HS-5 (cell line): ENCODE measurements around the gene KRTAP10-8.
"Not testable (repeated sequence)": the region's sequence is repeated elsewhere in the genome, so short reads cannot be mapped to it uniquely, and the experiment has no call there.

ENCODE experiments used
- DNase-seq: peaks from one replicate; pipeline ENCODE4 v3.0.0-alpha.2; 2012; ENCODE audit warnings: low read depth

Gene KRTAP10-8

GRCh38 chr21:44599264-44600029, 12.4 kb upstream of the KRTAP10-8 start:
- no peak for DNase-seq

- DNase-seq, result not testable (repeated sequence)
Measured at GRCh38 chr21:44600118-44600978, 11.5 kb upstream of the KRTAP10-8 start, which contains the start of gene KRTAP10-7. KRTAP10-7 (plus strand) TSS chr21:44600597; CDS start chr21:44600622, 25 bp downstream.

- not testable (repeated sequence) for DNase-seq
Measured at GRCh38 chr21:44601091-44601490, 10.8 kb upstream of the KRTAP10-8 start.

- no peak for DNase-seq
Measured at GRCh38 chr21:44601596-44602462, 10.1 kb upstream of the KRTAP10-8 start.

- DNase-seq, result no peak
Measured at GRCh38 chr21:44602463-44602850, 9.4 kb upstream of the KRTAP10-8 start.

GRCh38 chr21:44603109-44603875, 8.6 kb upstream of the KRTAP10-8 start:
- no peak for DNase-seq

- DNase-seq, result no peak
Measured at GRCh38 chr21:44603911-44604310, 8.0 kb upstream of the KRTAP10-8 start.

- no peak for DNase-seq
Measured at GRCh38 chr21:44606495-44606894, 5.4 kb upstream of the KRTAP10-8 start.

- DNase-seq, result no peak
Measured at GRCh38 chr21:44609193-44609592, 2.7 kb upstream of the KRTAP10-8 start.

- not testable (repeated sequence) for DNase-seq
Measured at GRCh38 chr21:44610157-44610843, 1.6 kb upstream of the KRTAP10-8 start.

- DNase-seq, result no peak
Measured at GRCh38 chr21:44611551-44611950, 328 bp upstream of the KRTAP10-8 start.

- DNase-seq, result no peak
Measured at GRCh38 chr21:44612669-44613229, 870 bp downstream of the KRTAP10-8 start.

- no peak for DNase-seq
Measured at GRCh38 chr21:44613386-44614155, 1.7 kb downstream of the KRTAP10-8 start.

GRCh38 chr21:44614161-44614631, 2.3 kb downstream of the KRTAP10-8 start:
- DNase-seq, result no peak

GRCh38 chr21:44614961-44615391, 3.1 kb downstream of the KRTAP10-8 start:
- DNase-seq, result no peak

- no peak for DNase-seq
Measured at GRCh38 chr21:44615466-44615865, 3.6 kb downstream of the KRTAP10-8 start.

- no peak for DNase-seq
Measured at GRCh38 chr21:44615911-44616590, 4.2 kb downstream of the KRTAP10-8 start.

- no peak for DNase-seq
Measured at GRCh38 chr21:44616591-44616926, 4.7 kb downstream of the KRTAP10-8 start.

- DNase-seq, result no peak
Measured at GRCh38 chr21:44617071-44617501, 5.2 kb downstream of the KRTAP10-8 start.
